Loucy (cell line): ENCODE measurements around the gene ANKRD34A.

Source experiments
- H2AFZ ChIP-seq: fragments of 200-600 bp; sonication (generic); 2 replicates; pipeline ENCODE4 v1.6.0; 2016; ENCODE audit warnings: antibody characterized with exemption, mild to moderate bottlenecking, low read length, moderate library complexity
- H3F3A ChIP-seq: fragments of 200-600 bp; 2 replicates; pipeline ENCODE4 v1.6.0; 2016; ENCODE audit warnings: antibody characterized with exemption, low read depth, mild to moderate bottlenecking
- H3K27me3 ChIP-seq: fragments of 200-600 bp; sonication (generic); 2 replicates; pipeline ENCODE4 v1.6.1; 2014; ENCODE audit warnings: low read length, mild to moderate bottlenecking; ENCODE audit not compliant: insufficient read depth, poor library complexity, severe bottlenecking
- H3K36me3 ChIP-seq: fragments of 200-600 bp; sonication (generic); 2 replicates; pipeline ENCODE4 v1.6.1; 2016; ENCODE audit warnings: low read length; ENCODE audit not compliant: insufficient read depth
- H3K4me1 ChIP-seq: fragments of 200-600 bp; sonication (generic); 2 replicates; pipeline ENCODE4 v1.5.1; 2014; ENCODE audit warnings: low read length, mild to moderate bottlenecking; ENCODE audit not compliant: insufficient read depth, poor library complexity, severe bottlenecking
- H3K4me2 ChIP-seq: fragments of 200-600 bp; sonication (generic); 2 replicates; pipeline ENCODE4 v1.6.0; 2014; ENCODE audit warnings: antibody characterized with exemption, low read length, low read depth, mild to moderate bottlenecking; ENCODE audit not compliant: poor library complexity, severe bottlenecking
- H3K4me3 ChIP-seq: fragments of 200-600 bp; sonication (generic); 2 replicates; pipeline ENCODE4 v1.5.1; 2014; ENCODE audit warnings: low read length, mild to moderate bottlenecking, mixed read lengths; ENCODE audit not compliant: poor library complexity, severe bottlenecking
- H3K79me2 ChIP-seq: fragments of 200-600 bp; sonication (generic); 2 replicates; pipeline ENCODE4 v1.6.1; 2014; ENCODE audit warnings: low read length; ENCODE audit not compliant: insufficient read depth
- H3K9ac ChIP-seq: fragments of 200-600 bp; sonication (generic); 2 replicates; pipeline ENCODE4 v1.6.0; 2014; ENCODE audit warnings: mild to moderate bottlenecking, low read depth, low read length, moderate library complexity; ENCODE audit not compliant: poor library complexity, severe bottlenecking
- H3K9me2 ChIP-seq: fragments of 200-600 bp; sonication (generic); replicated peaks from 2 replicates; pipeline ENCODE4 v1.6.1; 2016; ENCODE audit warnings: low read depth, low read length, mixed read lengths
- H3K9me3 ChIP-seq: fragments of 200-600 bp; sonication (generic); 2 replicates; pipeline ENCODE4 v1.6.1; 2014; ENCODE audit warnings: mild to moderate bottlenecking, antibody characterized with exemption, low read length, low read depth; ENCODE audit not compliant: insufficient read depth
- H4K20me1 ChIP-seq: fragments of 200-600 bp; sonication (generic); 2 replicates; pipeline ENCODE4 v1.6.0; 2014; ENCODE audit warnings: antibody characterized with exemption, low read length, mild to moderate bottlenecking; ENCODE audit not compliant: insufficient read depth, poor library complexity, severe bottlenecking
- CTCF ChIP-seq: fragments of 200-600 bp; sonication (generic); conservative IDR thresholded peaks from 2 replicates; pipeline ENCODE4 v1.5.1; 2014; ENCODE audit warnings: mild to moderate bottlenecking, antibody characterized with exemption, low read length
- EZH2phosphoT487 ChIP-seq: fragments of 200-600 bp; IDR thresholded peaks from 2 replicates; pipeline ENCODE4 v1.6.1; 2018; ENCODE audit warnings: antibody characterized with exemption, mild to moderate bottlenecking, moderate library complexity, borderline replicate concordance

ANKRD34A gene

GRCh38 chr1:145988773-145989172 lies 24.4 kb upstream of the ANKRD34A start:
- Histone ChIP-seq H3K9me3 (no peaks in the 10 kb centered on the region), H3K9me2 (no peaks in the 10 kb centered on the region), H4K20me1 (peaks cover 19% of the 10 kb centered on the region), H3K36me3 (peaks cover 13% of the 10 kb centered on the region; the same call in 1 of the 2 replicates), H3K9ac (no peak overlapping the region), H3K79me2 (peaks cover 19% of the 10 kb centered on the region), H3K4me2 (no peak overlapping the region), H2AFZ (no peak overlapping the region), H3K4me1 (peaks cover 28% of the 10 kb centered on the region), H3K27me3 (no peaks in the 10 kb centered on the region), H3K4me3 (no peak overlapping the region), H3F3A (peaks cover 18% of the 10 kb centered on the region)
- no peak for TF ChIP-seq CTCF
- TF ChIP-seq EZH2phosphoT487 = no peak

DNA sequence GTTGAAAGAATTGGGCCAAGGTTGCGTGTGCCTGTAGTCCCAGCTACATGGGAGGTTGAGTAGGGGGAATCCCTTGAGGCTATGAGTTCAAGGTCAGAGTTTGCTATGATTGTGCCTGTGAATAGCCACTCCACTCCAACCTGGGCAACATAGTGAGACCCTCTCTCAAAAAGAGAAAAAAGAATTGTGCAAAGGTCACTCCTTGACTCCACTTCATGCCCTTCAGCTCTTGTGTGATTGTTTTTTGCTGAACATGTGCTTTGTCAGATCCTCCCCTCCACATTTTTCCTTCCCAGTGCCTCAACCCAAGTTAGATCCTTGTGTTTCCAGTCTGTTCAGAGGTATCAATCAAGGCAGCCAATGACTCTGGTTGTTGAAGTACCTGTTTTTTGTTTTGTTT lies 23.6 kb upstream of the ANKRD34A start:
- no peak overlapping the region for H2AFZ ChIP-seq
- peaks cover 4% of the 10 kb centered on the region; the same call in 1 of the 2 replicates for H3K36me3 ChIP-seq
- H3K9me2 ChIP-seq = no peaks in the 10 kb centered on the region
- TF ChIP-seq CTCF (no peak), EZH2phosphoT487 (no peak)
- no peak overlapping the region for H3K4me3 ChIP-seq
- H3K9me3 ChIP-seq = no peaks in the 10 kb centered on the region
- H3K9ac ChIP-seq = no peak overlapping the region
- H3K79me2 ChIP-seq = peaks cover 10% of the 10 kb centered on the region
- H3K4me1 ChIP-seq = peaks cover 25% of the 10 kb centered on the region
- H3K4me2 ChIP-seq = no peak overlapping the region
- H3F3A ChIP-seq = peaks cover 15% of the 10 kb centered on the region
- peaks cover 10% of the 10 kb centered on the region for H4K20me1 ChIP-seq
- no peaks in the 10 kb centered on the region for H3K27me3 ChIP-seq

- no peaks in the 10 kb centered on the region for H3K27me3 ChIP-seq
Measured at GRCh38 chr1:145986551-145986950, 22.2 kb upstream of the ANKRD34A start.

More at GRCh38 chr1:145986551-145986950, 22.2 kb upstream of the ANKRD34A start:
- Histone ChIP-seq H3K9me2 (no peaks in the 10 kb centered on the region), H2AFZ (no peak overlapping the region), H3K9ac (no peak overlapping the region), H3K4me2 (no peak overlapping the region), H4K20me1 (no peaks in the 10 kb centered on the region), H3K9me3 (no peaks in the 10 kb centered on the region), H3K4me3 (no peak overlapping the region), H3K4me1 (peaks cover 32% of the 10 kb centered on the region), H3K36me3 (no peaks in the 10 kb centered on the region), H3F3A (peaks cover 9% of the 10 kb centered on the region; the same call in 1 of the 2 replicates), H3K79me2 (no peaks in the 10 kb centered on the region)
- TF ChIP-seq EZH2phosphoT487 = no peak
- TF ChIP-seq CTCF = no peak
